Raji (cell line): ENCODE measurements around the gene NPTX1.

Experiments used
- POLR2A ChIP-seq: IDR thresholded peaks from 2 replicates; pipeline ENCODE4 v1.6.1; 2011; ENCODE audit warnings: low read depth, low read length, control low read depth; ENCODE audit not compliant: insufficient read depth

NPTX1 gene

GRCh38 chr17:80460429-80460834 is 16.0 kb downstream of the NPTX1 start:
- TF ChIP-seq POLR2A: no peak

GRCh38 chr17:80459234-80459633 is 17.2 kb downstream of the NPTX1 start:
- no peak for TF ChIP-seq POLR2A

- no peak for TF ChIP-seq POLR2A
These were observed 18.4 kb downstream of the NPTX1 start for GRCh38 chr17:80458016-80458415.

- no peak for TF ChIP-seq POLR2A
These were observed 19.1 kb downstream of the NPTX1 start for GRCh38 chr17:80457236-80457856.

GRCh38 chr17:80456465-80457235 is 19.8 kb downstream of the NPTX1 start:
- TF ChIP-seq POLR2A: no peak

GRCh38 chr17:80455784-80456183 is 20.6 kb downstream of the NPTX1 start:
- TF ChIP-seq POLR2A: 0 out of 2 replicates have a peak, but pooled peaks have one; percentile 16

- TF ChIP-seq POLR2A: no peak
These were observed 21.1 kb downstream of the NPTX1 start for GRCh38 chr17:80455336-80455710.

GRCh38 chr17:80454557-80455335 is 21.7 kb downstream of the NPTX1 start:
- peak; percentile 83 for TF ChIP-seq POLR2A

GRCh38 chr17:80453998-80454556 is 22.3 kb downstream of the NPTX1 start:
- TF ChIP-seq POLR2A: no peak

GRCh38 chr17:80453126-80453997 is 23.0 kb downstream of the NPTX1 start:
- TF ChIP-seq POLR2A: peak; percentile 11; the same call in 1 of the 2 replicates

- TF ChIP-seq POLR2A: no peak
These were observed 24.1 kb downstream of the NPTX1 start for GRCh38 chr17:80452173-80452915.

GRCh38 chr17:80451104-80451775 is 25.2 kb downstream of the NPTX1 start:
- no peak for TF ChIP-seq POLR2A

GRCh38 chr17:80449930-80450576 is 26.4 kb downstream of the NPTX1 start:
- no peak for TF ChIP-seq POLR2A
